Measurements from ENCODE around the gene ZBTB34.
"Not testable (repeated sequence)": the region's sequence is repeated elsewhere in the genome, so short reads cannot be mapped to it uniquely, and the experiment has no call there.

Gene ZBTB34, protein sequence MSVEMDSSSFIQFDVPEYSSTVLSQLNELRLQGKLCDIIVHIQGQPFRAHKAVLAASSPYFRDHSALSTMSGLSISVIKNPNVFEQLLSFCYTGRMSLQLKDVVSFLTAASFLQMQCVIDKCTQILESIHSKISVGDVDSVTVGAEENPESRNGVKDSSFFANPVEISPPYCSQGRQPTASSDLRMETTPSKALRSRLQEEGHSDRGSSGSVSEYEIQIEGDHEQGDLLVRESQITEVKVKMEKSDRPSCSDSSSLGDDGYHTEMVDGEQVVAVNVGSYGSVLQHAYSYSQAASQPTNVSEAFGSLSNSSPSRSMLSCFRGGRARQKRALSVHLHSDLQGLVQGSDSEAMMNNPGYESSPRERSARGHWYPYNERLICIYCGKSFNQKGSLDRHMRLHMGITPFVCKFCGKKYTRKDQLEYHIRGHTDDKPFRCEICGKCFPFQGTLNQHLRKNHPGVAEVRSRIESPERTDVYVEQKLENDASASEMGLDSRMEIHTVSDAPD

DNA sequence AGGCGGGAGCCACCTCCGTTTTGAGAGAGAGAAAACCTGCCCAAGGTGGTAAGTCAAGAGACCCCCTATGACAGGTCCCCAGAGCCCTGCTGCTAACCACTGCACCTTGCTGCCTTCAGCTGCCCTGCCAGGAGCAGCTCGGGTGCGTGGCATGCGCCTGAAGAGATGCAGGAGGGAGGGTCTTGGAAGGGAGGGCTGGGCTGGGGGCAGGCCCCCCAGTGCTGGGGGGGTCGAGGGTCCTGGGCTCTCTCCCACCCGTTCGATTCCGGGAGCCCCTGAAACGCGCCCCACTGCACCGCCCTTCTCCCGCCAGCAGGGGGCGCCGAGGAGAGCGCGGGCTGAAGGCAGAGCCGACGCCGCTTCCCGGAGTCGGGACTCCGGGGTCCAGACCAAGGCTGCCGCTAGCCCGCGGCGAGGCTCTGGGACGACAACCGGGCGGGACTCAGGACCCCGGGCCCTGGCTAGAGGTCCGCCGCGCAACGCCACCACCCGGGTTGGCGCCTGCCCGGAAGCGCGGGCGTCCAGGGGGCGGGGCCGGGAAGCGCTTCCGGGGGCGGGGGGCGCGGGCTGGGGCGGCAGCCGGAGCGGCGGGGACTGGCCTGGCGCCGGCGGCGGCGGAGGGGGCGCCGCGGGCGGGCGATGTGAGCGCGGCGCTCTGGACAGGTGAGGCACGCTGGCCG lies at the start of gene ZBTB34:
TSS of gene ZBTB34 (plus strand) at position 563 of the 680 bp plus-strand sequence. CDS start 18,761 bp downstream, outside the sequence.
- peak; percentile 54 to 60 (median 57) for DNase-seq (ENCODE audit: low read depth in 4 of 4, low spot score in 1 of 4)

DNA sequence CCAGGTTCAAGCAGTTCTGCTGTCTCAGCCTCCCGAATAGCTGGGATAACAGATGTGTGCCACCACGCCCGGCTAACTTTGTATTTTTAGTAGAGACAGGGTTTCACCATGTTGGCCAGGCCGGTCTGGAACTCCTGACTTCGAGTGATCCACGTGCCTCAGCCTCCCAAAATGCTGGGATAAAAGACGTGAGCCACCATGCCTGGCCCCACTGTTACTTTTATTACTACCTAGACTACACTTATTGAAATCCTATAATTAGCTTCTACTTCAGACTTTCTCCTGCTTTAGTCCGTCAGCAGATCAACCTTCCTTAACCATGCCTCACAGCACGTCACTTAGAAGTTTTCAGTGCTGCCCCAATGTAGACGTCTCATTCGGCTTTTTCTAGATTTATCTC lies 47.4 kb upstream of the ZBTB34 start:
- DNase-seq (ENCODE audit: low read depth in 4 of 4, low spot score in 1 of 4): no peak

DNA sequence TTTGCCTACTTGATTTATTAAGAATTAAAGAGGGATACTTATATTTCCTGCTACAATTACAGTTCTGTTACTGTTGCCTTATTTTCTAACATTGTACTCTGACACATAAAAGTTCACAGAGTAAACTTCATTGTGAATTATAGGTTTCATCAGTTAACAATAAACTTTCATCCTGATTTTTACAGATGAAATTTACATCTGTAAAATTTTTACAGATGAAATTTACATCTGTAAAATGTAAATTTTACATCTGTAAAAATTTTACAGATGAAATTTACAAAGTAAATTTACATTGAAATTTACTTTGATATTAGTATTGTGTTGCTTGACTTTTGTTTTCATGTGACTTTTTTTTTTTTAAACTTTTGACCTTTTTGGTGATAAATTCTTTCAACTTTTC lies 46.3 kb upstream of the ZBTB34 start:
- DNase-seq (ENCODE audit: low read depth in 4 of 4, low spot score in 1 of 4): no peak

DNA sequence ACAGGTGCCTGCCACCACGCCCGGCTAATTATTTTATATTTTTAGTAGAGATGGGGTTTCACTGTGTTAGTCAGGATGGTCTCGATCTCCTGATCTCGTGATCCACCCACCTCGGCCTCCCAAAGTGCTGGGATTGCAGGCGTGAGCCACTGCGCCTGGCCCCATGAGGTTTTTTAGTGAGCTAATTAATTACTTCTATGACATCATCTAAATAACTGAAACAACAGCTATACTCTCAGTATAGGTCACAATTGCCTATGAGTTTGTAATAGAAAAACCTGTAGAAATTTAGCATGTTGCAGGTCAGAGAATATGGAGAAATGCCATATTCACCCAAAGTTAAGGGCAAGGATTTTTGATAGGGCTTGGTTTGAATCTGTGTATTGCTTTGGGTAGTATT lies 42.8 kb upstream of the ZBTB34 start:
- not testable (repeated sequence) for DNase-seq (ENCODE audit: low read depth in 4 of 4, low spot score in 1 of 4)

DNA sequence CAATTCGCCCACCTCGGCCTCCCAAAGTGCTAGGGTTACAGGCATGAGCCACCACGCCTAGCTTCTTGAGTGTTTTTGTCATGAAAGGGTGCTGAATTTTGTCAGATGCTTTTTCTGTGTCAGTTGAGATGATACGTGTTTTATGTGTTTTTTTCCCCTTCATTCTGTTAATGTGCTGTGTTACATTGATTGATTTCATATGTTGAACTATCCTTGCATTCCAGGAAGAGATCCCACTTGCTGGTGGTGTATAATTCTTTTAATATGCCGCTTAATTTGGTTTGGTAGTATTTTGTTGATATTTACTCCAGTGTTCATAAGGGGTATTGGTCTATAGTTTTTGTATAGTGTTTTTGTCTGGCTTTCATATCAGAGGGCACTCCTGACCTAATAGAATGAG lies 42.0 kb upstream of the ZBTB34 start:
- DNase-seq (ENCODE audit: low read depth in 4 of 4, low spot score in 1 of 4): no peak

- DNase-seq (ENCODE audit: low read depth in 4 of 4, low spot score in 1 of 4): no peak
Observed at GRCh38 chr9:126819482-126819881, 41.0 kb upstream of the ZBTB34 start.

GRCh38 chr9:126822278-126822677 lies 38.2 kb upstream of the ZBTB34 start:
- no peak for DNase-seq (ENCODE audit: low read depth in 4 of 4, low spot score in 1 of 4)

GRCh38 chr9:126822873-126823272 lies 37.6 kb upstream of the ZBTB34 start:
- DNase-seq (ENCODE audit: low read depth in 4 of 4, low spot score in 1 of 4): no peak

DNA sequence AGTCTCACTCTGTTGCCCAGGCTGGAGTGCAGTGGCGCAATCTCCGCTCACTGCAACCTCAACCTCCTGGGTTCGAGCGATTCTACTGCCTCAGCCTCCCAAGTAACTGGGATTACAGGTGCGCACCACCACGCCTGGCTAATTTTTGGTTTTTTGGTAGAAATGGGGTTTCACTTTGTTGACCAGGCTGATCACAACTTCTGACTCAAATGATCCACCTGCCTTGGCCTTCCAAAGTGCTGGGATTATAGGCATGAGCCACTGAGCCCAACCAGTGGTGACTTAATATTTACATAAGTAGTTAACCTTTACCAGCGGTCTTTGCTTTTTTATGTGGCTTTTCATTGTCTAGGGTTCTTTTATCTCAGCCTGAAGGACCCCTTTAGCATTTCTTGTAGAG lies 36.4 kb upstream of the ZBTB34 start:
- DNase-seq (ENCODE audit: low read depth in 4 of 4, low spot score in 1 of 4): not testable (repeated sequence)

DNA sequence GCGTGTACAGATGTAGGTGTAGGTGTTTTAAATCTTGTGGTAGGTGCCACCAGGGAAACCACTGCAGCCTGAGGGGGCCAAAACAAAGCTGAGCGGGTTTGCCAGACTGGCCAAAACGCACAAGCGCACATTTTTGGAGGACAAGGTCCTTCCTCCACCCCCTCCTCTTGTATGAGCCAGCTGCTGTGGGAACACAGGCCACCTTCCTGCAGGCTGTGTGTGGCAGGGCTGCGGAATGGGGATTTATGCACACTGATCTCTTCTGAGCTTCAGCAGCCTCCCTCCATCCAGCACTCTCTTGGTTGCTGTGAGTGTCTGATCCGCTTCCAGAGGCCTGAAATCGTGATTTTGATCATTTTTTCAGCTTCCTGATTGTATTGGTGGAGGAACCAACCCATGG lies 33.2 kb upstream of the ZBTB34 start:
- no peak for DNase-seq (ENCODE audit: low read depth in 4 of 4, low spot score in 1 of 4)

- no peak for DNase-seq (ENCODE audit: low read depth in 4 of 4, low spot score in 1 of 4)
Observed at GRCh38 chr9:126829035-126829434, 31.4 kb upstream of the ZBTB34 start.

GRCh38 chr9:126830827-126831226 lies 29.6 kb upstream of the ZBTB34 start:
- no peak for DNase-seq (ENCODE audit: low read depth in 4 of 4, low spot score in 1 of 4)

- DNase-seq (ENCODE audit: low read depth in 4 of 4, low spot score in 1 of 4): no peak
Observed at GRCh38 chr9:126832440-126832839, 28.0 kb upstream of the ZBTB34 start.

DNA sequence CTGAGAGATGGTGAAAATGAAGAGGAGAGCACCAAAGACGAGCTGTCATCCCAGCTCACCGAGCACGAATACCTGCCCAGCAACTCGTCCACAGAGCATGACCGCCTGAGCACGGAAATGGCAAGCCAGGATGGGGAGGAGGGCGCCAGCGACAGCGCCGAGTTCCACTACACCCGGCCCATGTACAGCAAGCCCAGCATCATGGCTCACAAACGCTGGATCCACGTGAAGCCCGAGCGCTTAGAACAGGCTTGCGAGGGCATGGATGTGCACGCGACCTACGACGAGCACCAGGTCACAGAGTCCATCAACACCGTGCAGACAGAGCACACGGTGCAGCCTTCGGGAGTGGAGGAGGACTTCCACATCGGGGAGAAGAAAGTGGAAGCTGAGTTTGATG lies 27.4 kb upstream of the ZBTB34 start:
- DNase-seq (ENCODE audit: low read depth in 4 of 4, low spot score in 1 of 4): no peak

- no peak for DNase-seq (ENCODE audit: low read depth in 4 of 4, low spot score in 1 of 4)
Observed at GRCh38 chr9:126833710-126834345, 26.6 kb upstream of the ZBTB34 start.

- DNase-seq (ENCODE audit: low read depth in 4 of 4, low spot score in 1 of 4): no peak
Observed at GRCh38 chr9:126834672-126835071, 25.8 kb upstream of the ZBTB34 start.

DNA sequence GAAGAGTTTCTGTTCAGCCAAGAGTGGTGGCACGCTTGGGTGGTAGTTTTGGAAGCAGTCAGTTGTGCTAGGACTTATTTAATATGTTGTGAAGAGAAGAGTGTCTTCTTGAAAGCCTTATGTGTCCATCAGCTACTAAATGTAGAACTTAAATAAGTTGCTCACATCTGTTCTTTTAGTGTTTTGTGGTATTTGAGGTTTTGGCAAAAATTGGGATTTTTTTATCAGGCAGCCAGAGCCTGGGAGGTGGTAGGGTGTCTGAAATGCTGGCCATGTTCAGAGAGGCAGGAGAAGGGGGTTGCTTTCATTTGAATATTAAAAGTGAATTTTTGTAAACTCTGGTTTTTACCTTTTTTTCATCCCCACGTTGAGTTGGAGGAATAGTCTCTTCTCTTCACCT lies 24.2 kb upstream of the ZBTB34 start:
- DNase-seq (ENCODE audit: low read depth in 4 of 4, low spot score in 1 of 4): no peak

DNA sequence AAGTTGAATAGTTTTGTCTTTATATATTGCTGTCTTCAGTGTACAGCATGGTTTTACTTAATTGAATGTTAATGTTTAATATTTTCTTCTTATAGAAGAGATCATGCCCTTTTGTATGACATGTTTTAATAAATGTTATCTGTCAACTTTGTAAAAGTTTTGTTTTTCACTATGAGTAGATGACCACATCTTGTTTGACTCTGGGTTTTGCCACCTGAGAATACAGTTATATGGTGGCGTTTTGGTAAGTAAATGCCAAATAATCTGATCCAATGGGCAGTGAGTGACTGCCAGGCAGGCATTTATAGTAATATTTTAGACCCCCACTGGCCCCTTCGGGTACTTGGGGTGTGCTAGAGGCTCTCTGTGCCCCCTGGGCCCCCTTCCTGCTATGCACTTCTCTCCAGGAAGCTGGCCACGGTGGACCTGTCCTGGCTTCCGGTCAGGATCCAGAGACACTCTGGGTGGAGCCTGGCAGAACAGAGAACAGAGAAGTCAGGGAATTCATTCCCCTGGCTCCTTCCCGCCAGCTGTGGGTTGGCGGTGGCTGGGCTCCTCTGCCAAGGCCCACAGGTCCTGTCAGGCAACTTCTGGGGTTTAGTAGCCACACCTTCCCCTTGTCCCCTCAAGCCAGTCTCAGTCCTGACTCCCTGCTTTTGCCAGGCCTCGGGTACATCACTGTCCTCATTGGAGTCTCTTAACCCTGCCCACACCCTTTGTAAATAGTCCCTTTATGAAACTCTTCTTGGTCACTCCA lies 22.2 kb upstream of the ZBTB34 start:
- DNase-seq (ENCODE audit: low read depth in 4 of 4, low spot score in 1 of 4): no peak

DNA sequence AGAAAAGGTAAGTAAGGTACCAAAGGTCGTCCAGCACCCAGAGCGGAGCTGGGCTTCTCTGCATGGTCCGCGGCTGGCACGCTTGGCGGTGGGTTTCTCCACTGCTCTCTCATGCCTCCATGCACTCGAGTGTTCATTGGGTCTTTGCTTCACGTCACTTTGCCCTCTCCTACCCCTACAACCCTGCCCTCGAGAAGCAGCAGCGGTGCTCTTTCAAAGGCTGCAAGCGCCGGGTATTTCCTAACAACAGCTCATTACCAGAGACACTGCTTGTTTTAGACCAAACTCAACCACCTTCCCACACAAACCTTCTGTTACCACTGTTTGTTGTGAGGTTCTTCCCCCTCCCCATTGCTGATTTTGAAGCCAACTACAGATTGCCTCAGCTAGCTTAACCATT lies 21.5 kb upstream of the ZBTB34 start:
- DNase-seq (ENCODE audit: low read depth in 4 of 4, low spot score in 1 of 4): no peak

DNA sequence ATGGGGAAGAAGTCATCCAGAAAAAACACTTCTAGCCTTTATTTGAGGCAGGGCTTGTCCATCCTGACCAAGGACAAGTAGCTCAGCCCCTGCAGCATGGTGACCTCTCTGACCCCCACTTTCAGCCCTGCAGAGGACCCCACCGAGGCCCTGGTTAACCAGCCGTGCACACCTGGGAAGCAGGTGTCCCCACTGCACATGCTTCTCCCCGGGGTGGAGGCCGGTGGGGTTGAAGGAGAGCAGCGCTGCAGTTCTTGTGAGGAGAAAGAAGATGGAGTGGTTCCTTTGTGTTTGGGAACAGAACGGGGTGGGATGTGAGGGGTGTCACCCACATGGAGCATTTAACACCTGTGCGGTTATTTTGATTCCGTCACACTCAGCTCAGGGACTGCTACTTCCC lies 21.1 kb upstream of the ZBTB34 start:
- DNase-seq (ENCODE audit: low read depth in 4 of 4, low spot score in 1 of 4): no peak

DNA sequence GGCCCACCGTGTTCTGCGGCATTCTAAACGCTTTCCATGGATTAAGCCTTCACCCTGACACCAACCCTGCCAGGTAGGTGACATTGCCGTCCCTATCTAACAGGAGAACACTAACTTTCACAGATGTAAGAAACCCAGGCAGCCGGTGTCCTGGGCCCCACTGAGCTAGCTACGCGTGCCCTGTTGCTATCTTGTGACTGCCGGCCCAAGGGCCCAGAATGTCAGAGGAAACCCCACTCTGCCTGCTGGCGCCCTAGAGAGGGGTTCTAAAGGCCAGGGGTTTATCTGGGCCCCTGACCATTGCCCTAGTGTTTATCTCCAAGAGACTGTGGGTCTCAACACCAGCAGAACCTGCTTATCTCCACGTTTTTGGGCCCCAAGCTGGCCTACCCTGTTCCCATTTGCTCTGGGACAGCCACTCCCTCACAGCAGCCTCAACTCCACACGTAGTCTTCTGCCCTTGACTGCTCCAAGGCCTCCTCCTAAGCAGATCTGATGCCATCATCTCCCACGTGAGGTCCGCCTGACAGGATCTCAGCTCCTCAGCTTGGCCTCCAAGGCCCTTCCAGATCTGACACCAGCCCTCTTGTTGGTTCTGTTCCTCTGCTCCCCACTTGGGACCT lies 18.1 kb upstream of the ZBTB34 start:
- DNase-seq (ENCODE audit: low read depth in 4 of 4, low spot score in 1 of 4): no peak

All from stimulated activated CD4-positive, alpha-beta T cell treated with anti-CD3 and anti-CD28 coated beads, Interleukin-1b, Interleukin-23, amount 100 ng/mL, for 24 hours (primary cell).